Measurements from ENCODE around the gene SH2D5.

GRCh38 chr1:20726118-20726911 is 6.2 kb downstream of the SH2D5 start:
- TF ChIP-seq CTCF (conservative IDR thresholded peaks at IDR 0.05; ENCODE audit: low read depth, low read length): no peak
- no peak for TF ChIP-seq EZH2 (IDR thresholded peaks at IDR 0.05; ENCODE audit: low read length, unreplicated experiment)
- no peak for TF ChIP-seq EZH2phosphoT487 (IDR thresholded peaks at IDR 0.05; ENCODE audit: borderline replicate concordance, low read length)
